NB4 (cell line): ENCODE results near the gene GAST.

Experiments
- CTCF ChIP-seq: IDR thresholded peaks from one replicate; pipeline ENCODE4 v1.5.1; 2012; ENCODE audit warnings: low read depth, low read length
- MYC ChIP-seq: IDR thresholded peaks from 2 replicates; pipeline ENCODE4 v1.6.1; 2011; ENCODE audit warnings: low read depth, low read length
- POLR2A ChIP-seq: IDR thresholded peaks from 2 replicates; pipeline ENCODE4 v1.6.1; 2011; ENCODE audit warnings: mild to moderate bottlenecking; ENCODE audit not compliant: insufficient read length; ENCODE audit errors: extremely low read depth

DNA sequence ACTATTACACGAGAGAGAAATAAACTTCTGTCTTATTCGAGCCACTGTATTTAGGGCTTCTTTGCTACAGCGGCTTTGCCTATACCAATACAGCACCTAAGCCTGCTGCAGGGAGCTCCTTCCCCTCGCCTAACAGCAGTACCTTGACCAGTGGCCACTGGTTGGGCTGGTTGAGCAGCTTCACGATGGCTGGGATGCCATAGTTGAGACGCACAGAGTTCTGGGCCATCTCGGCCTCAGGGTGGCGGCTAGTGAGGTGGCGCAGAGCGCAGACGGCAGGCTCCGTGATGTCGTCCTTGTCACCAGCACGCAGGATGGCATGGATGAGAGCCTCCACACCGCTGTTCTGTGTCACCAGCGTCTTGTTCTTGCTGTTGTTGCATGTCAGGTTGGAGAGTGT, 50.7 kb downstream of the GAST start:
- no peak for TF ChIP-seq CTCF
- no peak for TF ChIP-seq POLR2A
- no peak for TF ChIP-seq MYC
